Measurements from ENCODE around the gene RACGAP1. TPM values are rescaled to one million over a fixed set of nuclear protein-coding genes. Genes with fewer than 3 reads are reported as not detected.

Gene RACGAP1
- total RNA-seq, 4 donors from 2014 or later = 13.8 to 20.4 (median 16.2) TPM

DNA sequence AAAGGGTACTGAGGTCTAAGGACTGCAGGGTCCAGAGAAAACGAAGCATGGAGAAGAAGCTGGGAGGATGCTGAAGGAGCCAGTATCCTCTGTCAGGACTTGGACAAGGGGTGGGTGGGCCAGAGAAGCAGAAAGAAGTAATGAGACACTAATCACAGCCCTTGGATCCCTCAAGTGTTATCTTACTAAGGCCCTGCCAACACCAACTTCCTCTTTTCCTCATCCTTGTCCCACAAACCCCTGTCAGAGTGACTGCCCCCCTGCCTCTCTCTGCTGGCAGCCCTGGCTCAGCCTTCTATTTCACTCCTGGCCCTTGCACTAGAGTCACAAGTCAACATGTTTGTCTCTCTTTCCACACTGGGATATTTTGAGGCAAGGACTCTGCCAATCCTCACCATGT, 28.3 kb upstream of the RACGAP1 start:
- no peak overlapping the region for H3K27ac ChIP-seq
- no peaks in the 10 kb centered on the region for H3K9me3 ChIP-seq
- no peak overlapping the region for H3K4me3 ChIP-seq
- TF ChIP-seq POLR2A (IDR thresholded peaks at IDR 0.05) (no peak), EP300 (IDR thresholded peaks at IDR 0.05) (no peak), POLR2AphosphoS5 (IDR thresholded peaks at IDR 0.05) (no peak)
- TF ChIP-seq, protein P1, sequence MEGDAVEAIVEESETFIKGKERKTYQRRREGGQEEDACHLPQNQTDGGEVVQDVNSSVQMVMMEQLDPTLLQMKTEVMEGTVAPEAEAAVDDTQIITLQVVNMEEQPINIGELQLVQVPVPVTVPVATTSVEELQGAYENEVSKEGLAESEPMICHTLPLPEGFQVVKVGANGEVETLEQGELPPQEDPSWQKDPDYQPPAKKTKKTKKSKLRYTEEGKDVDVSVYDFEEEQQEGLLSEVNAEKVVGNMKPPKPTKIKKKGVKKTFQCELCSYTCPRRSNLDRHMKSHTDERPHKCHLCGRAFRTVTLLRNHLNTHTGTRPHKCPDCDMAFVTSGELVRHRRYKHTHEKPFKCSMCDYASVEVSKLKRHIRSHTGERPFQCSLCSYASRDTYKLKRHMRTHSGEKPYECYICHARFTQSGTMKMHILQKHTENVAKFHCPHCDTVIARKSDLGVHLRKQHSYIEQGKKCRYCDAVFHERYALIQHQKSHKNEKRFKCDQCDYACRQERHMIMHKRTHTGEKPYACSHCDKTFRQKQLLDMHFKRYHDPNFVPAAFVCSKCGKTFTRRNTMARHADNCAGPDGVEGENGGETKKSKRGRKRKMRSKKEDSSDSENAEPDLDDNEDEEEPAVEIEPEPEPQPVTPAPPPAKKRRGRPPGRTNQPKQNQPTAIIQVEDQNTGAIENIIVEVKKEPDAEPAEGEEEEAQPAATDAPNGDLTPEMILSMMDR (IDR thresholded peaks at IDR 0.05) = no peak
- peaks cover 2% of the 10 kb centered on the region for H3K27me3 ChIP-seq
- H3K4me1 ChIP-seq = peaks cover 36% of the 10 kb centered on the region
- H3K36me3 ChIP-seq = no peaks in the 10 kb centered on the region
- WGBS = 61% methylated on average over 1 of the region's 1 CpG
- DNase-seq (ENCODE audit: low spot score in 2 of 2) = no peak

DNA sequence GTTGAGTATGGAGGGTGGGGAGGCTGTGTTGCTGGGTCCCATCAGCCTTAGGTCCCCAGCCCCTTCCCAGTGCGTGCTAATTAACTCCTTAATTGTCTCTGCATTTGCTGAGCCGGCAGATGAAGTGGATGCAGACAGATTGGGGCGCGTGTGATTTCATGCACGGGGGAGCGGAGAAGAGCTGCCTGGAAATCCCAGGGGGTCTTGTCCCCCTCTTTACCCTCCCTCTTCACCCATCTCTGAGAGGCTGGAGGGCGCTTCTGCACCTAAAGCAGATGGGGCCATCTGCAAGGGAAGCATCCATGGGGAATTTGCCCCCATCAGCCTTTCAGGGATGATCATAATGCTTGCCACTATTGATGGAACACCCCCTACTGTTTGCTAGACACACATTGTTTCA, 27.7 kb upstream of the RACGAP1 start:
- no peak overlapping the region for H3K4me3 ChIP-seq
- DNase-seq (ENCODE audit: low spot score in 2 of 2) = no peak
- WGBS = 80% methylated on average over 4 of the region's 7 CpGs
- peaks cover 4% of the 10 kb centered on the region for H3K27me3 ChIP-seq
- no peaks in the 10 kb centered on the region for H3K36me3 ChIP-seq
- H3K27ac ChIP-seq = no peak overlapping the region
- H3K9me3 ChIP-seq = no peaks in the 10 kb centered on the region
- H3K4me1 ChIP-seq = peaks cover 34% of the 10 kb centered on the region
- no peak for TF ChIP-seq EP300 (IDR thresholded peaks at IDR 0.05)
- TF ChIP-seq POLR2A (IDR thresholded peaks at IDR 0.05) = no peak
- no peak for TF ChIP-seq POLR2AphosphoS5 (IDR thresholded peaks at IDR 0.05)
- TF ChIP-seq, protein P1 (IDR thresholded peaks at IDR 0.05) = no peak

DNA sequence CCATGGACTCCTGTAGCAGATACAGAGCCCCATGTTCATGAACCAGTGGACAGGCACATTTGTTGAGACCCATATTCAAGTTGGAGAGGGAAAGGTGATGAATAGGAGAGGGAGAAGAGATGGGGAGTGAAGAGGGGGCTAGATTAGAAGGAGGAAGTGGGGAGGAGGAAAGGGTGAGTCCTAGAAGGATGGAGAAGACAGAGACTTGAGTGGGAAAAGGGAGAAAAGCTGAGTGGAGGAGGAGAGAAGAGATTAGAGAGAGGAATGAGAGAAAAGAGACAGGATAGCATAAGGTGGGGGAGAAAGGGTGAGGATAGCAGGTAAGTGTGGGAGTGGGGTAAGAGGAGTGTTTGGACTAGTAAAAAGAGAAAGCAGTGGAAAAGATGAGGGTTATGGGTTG, 27.2 kb upstream of the RACGAP1 start:
- no peak for TF ChIP-seq POLR2AphosphoS5 (IDR thresholded peaks at IDR 0.05)
- TF ChIP-seq POLR2A (IDR thresholded peaks at IDR 0.05) = no peak
- no peak for TF ChIP-seq EP300 (IDR thresholded peaks at IDR 0.05)
- TF ChIP-seq, protein P1 (IDR thresholded peaks at IDR 0.05) = no peak
- Histone ChIP-seq H3K36me3 (no peaks in the 10 kb centered on the region), H3K4me3 (no peak overlapping the region), H3K4me1 (peaks cover 32% of the 10 kb centered on the region), H3K27ac (no peak overlapping the region), H3K9me3 (no peaks in the 10 kb centered on the region), H3K27me3 (peaks cover 4% of the 10 kb centered on the region)
- no peak for DNase-seq (ENCODE audit: low spot score in 2 of 2)

DNA sequence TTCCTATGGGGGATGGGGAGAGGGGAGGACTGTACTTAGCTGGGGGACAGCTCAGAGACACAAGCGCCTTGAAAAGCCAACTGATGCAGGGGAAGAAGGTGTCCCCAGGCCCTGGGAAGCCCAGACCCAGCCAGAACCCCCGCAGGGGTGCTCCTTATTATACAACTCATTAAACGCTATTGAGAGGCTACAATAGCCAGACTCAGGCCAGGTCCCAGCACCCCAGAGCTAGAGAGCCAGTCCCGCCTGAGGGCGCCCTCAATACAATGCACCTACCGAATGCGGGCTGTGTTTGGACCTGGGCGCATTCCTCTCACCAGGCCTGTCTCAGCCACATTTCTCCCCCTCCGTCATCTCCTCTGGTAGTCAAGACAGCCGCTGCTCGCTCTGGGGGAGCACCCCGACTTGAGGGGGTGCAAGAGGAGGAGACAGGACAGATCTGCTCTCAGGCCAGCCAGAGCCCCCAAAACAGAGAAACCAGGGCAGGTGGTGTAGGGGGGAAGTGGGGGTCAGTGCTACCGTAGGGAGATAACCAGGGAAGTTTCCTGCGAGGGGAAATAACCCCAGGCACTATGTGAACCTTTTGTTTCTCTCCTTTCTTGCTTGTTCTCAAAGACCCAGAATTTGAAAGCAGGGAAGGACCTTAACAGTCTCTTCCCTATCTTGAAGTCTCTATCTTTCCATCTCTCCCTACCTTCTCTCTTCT, 26.0 kb upstream of the RACGAP1 start:
- no peak overlapping the region for H3K27ac ChIP-seq
- no peaks in the 10 kb centered on the region for H3K36me3 ChIP-seq
- H3K27me3 ChIP-seq = peaks cover 4% of the 10 kb centered on the region
- H3K4me1 ChIP-seq = peaks cover 22% of the 10 kb centered on the region
- peak overlapping the region; percentile 37 for H3K4me3 ChIP-seq
- no peaks in the 10 kb centered on the region for H3K9me3 ChIP-seq
- TF ChIP-seq POLR2AphosphoS5 (IDR thresholded peaks at IDR 0.05) (no peak), EP300 (IDR thresholded peaks at IDR 0.05) (no peak), POLR2A (IDR thresholded peaks at IDR 0.05) (no peak)
- TF ChIP-seq, protein P1 (IDR thresholded peaks at IDR 0.05) = no peak
- DNase-seq (ENCODE audit: low spot score in 2 of 2) = no peak
- 78% methylated on average over 14 of the region's 14 CpGs for WGBS

DNA sequence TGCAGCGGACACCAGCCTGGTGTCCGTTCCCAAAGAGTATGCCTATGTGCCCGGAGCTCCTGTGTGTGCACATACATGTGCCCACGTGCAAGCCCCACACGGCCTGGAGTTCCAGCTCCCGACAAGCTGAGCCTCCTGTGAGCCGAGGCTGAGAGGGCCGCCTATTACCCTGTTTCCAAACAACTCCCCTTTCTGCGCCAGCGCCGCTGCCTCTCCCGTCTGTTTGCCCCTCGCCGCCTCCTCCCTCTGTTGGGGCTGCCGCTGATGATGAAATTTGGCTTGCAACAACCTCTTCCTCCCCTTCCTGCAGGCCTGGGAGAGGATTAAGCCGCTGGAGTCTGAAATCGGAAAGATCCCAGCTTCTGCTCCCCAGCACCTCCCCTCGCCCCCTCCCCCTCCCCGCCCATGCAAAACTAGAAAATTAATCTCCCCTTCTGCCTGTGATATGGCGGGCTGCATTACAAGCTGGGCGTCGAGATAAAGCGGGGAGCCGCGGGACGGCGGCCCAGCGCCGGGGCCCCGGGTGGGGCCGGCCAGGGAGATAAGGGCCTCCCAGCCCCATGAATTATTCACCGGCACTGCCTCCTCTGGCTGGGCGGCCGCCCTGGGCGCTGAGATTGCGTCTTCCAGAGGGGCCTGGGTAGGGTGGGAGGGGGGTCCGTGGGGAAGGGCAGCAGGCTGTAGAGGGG, 25.3 kb upstream of the RACGAP1 start:
- no peak overlapping the region for H3K27ac ChIP-seq
- no peaks in the 10 kb centered on the region for H3K36me3 ChIP-seq
- DNase-seq (ENCODE audit: low spot score in 2 of 2) = peak; percentile 86 to 92
- peak overlapping the region; percentile 37 for H3K4me3 ChIP-seq
- WGBS = 11% methylated on average over 37 of the region's 37 CpGs
- TF ChIP-seq POLR2AphosphoS5 (IDR thresholded peaks at IDR 0.05) (no peak), POLR2A (IDR thresholded peaks at IDR 0.05) (no peak), EP300 (IDR thresholded peaks at IDR 0.05) (no peak)
- TF ChIP-seq, protein P1 (IDR thresholded peaks at IDR 0.05) = no peak
- no peaks in the 10 kb centered on the region for H3K9me3 ChIP-seq
- peaks cover 4% of the 10 kb centered on the region for H3K27me3 ChIP-seq
- peaks cover 15% of the 10 kb centered on the region for H3K4me1 ChIP-seq
